Panc1 (cell line): ENCODE data around the gene PCNX1.

ENCODE experiments used
- CTCF ChIP-seq: fragments of 450-650 bp; IDR thresholded peaks from 2 replicates; pipeline ENCODE4 v1.5.1; 2017; ENCODE audit warnings: mild to moderate bottlenecking
- POLR2AphosphoS5 ChIP-seq: IDR thresholded peaks from 2 replicates; pipeline ENCODE4 v1.6.1; 2012; ENCODE audit warnings: mild to moderate bottlenecking, low read depth, low read length, moderate library complexity

DNA sequence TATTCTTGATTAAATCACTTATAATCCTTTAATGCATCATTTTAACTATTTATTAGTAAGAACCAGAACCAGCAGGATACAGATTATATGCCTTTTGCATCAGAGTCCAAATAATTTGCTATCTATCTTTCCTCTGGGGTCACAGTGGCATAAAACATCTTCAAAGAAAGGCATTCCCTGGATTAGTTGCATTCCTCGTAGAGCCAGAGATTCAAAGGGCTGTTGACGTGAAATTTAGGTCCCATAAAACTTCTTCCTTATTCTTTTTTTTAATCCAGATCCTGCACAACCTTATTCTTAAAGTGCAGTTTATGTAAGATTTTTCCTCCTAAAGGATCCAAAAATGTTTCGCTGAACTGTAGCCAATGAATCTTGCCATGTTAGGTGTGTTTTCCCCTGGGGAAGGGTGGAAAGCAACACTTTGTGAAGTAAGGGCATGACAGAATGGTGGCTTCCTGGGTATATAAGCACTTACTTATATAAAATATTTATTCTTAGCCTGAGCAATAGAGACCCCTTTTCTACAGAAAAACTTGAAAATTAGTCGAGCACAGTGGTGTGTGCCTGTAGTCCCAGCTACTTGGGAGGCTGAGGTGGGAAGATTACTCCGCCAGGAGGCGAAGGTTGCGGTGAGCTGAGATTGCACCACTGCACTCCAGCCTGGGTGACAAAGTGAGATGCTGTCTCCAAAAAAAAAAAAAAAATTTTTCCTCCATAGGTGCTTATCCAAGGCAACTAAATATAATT is 208.7 kb downstream of the PCNX1 start:
- TF ChIP-seq CTCF = no peak
- TF ChIP-seq POLR2AphosphoS5 = no peak
